NCI-H2196 (cell line): ENCODE data around the gene RAP1B.
"Not testable (repeated sequence)": the region's sequence is repeated elsewhere in the genome, so short reads cannot be mapped to it uniquely, and the experiment has no call there.

Experiments used
- DNase-seq: peaks from one replicate; lab custom pipeline; 2025; ENCODE audit not compliant: unreplicated experiment; lab: John Stamatoyannopoulos, UW

Gene RAP1B

DNA sequence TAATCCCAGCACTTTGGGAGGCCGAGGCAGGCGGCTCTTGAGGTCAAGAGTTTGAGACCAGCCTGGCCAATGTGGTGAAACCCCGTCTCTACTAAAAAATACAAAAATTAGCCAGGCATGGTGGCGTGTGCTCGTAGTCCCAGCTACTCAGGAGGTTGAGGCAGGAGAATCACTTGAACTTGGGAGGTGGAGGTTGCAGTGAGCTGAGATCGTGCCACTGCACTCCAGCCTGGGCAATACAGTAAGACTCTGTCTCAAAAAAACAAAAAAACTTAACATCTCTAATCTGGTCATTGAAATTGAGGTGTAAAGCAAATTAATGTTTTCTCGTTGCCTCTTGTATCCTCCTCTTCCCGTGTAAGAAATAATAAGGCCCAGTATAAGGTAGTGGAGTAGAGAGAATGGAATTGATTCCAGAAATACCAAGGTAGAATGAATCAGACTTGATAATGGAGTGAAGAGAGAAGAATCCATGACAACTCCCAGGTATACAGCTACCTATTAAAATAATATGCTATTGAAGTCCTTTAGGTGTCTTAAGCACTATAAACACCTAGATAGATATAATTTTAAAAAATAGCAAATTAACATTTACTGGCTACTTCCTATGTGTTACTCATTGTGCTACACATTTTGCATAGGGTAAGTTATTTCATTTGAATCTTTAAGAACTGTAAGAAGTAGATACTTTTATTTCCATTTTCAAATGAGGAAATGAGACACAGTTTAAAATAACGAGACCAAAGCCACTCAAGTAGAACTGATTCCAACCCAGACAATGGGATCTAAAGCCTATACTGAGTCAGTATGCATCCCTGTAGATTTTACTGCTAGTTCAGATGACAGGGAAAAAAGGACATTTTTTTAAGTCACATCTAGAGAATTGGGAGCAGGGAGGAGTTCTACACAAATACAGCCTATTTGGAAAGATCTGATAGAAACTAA, 23.2 kb downstream of the RAP1B start:
- no peak for DNase-seq

- DNase-seq = no peak
Observed at GRCh38 chr12:68636268-68636667, 25.6 kb downstream of the RAP1B start.

- DNase-seq = not testable (repeated sequence)
Observed at GRCh38 chr12:68637439-68637838, 26.7 kb downstream of the RAP1B start.

GRCh38 chr12:68638171-68638570, 27.5 kb downstream of the RAP1B start:
- DNase-seq = no peak

DNA sequence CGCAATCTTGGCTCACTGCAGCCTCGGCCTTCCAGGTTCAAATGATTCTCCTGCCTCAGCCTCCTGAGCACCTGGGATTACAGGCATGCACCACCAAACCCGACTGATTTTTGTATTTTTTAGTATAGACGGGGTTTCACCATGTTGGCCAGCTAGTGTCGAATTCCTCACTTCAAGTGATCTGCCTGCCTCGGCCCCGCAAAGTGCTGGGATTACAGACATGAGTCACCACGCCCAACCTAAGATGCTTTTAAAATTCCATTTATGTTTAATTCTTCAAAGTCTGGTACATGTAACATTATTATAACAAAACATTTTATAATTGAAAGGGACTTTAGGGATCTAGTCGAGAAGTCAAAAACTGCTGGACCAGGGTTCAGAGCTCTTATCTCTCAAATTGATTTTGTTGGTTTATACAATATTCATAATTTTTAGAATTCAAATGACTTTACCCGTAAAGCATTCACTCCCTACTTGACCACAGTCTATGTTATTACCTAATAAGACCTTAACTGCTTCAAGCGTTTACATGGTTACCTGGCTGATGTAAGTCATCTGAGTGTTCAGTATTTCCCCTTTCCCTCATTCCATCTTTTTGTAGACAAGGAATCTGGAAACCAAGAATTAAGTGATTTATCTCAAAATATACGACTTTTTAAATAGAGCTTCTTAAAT, 28.2 kb downstream of the RAP1B start:
- DNase-seq = no peak

DNA sequence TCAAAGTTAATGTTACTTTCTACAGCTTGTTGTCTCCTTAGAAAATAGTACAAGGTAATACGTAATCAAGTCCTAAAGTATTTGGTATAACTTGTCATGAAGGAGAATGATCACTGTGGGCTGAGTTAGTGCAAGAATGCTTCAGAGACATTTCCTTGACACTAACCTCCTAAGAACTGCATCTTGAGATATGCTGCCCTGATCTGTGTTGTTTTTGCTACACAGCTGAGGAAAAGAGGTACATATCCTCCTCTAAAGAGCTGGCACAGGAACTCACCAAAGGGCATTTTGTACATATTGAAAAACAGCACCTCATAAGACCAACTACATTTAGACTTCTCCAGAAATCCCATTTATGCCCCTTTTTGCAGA, 28.7 kb downstream of the RAP1B start:
- DNase-seq = no peak

- no peak for DNase-seq
Observed at GRCh38 chr12:68641138-68641537, 30.4 kb downstream of the RAP1B start.

GRCh38 chr12:68646484-68646883, 35.8 kb downstream of the RAP1B start:
- no peak for DNase-seq

- DNase-seq = no peak
Observed at GRCh38 chr12:68647507-68647906, 36.8 kb downstream of the RAP1B start.

DNA sequence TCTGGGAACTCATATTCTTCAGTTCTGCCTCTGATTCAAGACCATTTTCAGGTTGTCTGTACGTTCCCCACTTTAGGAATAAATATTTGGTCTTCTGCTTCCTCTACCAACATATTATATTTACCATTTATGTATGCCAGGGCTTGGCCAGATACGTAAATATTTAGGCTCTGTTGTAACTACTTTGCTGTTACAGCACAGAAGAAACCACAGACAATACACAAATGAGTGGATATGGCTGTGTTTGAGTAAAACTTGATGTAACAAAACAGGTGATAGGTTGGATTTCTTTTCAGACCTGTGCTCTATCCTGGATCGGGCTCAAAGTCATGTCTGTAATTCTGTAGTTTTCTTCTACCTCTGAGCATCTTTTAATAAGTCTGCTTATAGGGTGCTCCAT, 37.5 kb downstream of the RAP1B start:
- DNase-seq = no peak

DNA sequence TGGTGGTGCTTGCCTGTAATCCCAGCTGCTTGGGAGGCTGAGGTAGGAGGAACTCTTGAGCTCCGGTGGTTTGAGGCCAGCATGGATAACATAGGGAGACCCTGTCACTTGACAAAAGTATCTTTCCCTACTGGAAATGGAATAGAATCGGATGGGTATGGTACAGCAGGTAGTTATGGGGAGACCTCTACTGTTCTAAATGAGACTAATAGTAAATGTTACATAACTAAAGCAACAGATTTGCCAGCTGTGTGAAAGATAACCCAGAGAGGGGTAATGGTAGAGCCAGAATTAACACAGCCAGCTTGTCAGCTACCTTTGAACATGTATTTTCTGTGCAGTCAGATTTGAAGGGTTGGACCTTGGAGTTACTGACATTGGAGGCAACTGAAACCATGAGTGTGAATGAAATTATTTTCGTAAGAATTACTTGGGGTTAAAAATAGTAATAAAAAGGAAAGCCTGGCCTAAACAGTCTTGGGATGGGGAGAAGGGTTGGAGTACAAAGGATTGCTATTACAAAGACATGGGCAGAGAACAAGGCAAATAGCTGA, 54.4 kb downstream of the RAP1B start:
- DNase-seq = no peak

DNA sequence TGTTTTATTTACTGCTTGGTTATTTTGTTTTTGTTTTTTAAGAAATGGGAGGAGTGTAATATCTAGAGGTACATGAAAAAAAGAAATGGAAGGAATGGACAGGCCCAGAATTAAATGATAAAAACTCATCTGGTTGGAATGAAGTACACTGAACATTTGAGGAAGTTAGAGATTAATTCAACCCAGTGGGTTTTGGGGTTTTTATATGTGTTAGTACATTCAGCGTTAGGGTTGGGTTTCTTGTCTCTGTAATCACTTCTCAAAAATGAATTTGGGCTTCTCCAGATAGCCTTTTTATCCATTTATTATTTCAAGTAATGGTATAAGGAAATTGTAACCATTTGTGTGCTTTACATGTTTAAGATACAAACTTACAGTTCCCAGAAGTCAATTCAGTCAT, 56.6 kb downstream of the RAP1B start:
- DNase-seq = no peak

DNA sequence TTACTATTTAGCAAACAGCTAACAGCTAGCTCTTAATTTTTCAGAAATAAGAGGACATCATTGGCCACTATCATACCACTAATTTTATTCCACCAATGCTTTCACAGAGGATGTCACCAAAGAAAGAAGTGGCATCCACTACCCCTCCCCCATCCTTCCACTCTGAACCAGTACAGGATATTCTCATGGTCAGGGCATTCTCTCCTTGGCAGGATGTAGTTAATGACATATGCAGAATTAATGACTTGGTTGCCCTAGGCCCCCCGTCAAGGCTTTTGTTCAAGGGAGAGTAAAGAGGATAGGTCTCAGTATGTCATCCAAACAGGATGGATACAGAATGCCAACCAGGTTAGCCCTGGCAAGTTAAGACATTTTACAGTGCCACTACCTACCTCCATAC, 57.2 kb downstream of the RAP1B start:
- no peak for DNase-seq

GRCh38 chr12:68671179-68671578, 60.5 kb downstream of the RAP1B start:
- DNase-seq = no peak

DNA sequence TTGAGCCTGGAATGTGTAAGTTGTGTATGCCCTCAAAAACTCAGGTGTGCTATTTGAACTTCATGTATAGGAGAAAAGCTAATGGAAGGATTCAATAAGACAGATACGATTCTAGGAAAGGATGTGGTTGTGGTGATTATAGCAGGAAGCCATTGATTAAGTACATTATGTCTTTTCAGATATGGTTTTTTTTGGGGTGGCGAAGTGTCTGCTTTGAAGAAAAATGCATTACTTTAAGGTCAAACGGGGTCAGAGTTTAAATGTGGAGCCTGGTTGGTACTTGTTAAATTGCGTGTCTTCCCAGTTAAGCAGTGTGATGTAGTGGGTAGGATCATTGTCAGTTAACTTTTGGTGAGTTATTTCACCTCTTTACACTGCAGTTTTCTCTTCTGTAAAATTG, 63.1 kb downstream of the RAP1B start:
- DNase-seq = no peak

DNA sequence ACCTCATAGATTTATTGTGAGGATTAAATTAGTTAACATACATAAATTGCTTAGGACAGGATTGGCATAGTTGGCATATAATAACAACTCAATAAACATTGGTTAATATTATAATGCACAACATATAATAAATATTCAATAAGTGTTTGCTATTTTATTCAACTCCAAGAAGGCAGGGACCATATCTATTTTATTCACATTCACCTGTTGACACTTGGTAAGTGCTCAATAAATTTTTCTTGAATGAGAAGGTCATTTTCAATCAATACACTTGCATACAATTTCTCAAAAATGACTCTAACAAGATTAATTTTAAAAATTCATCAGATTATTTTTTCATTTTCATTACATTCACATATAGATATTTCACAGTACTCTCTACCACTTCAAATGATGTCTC, 63.7 kb downstream of the RAP1B start:
- no peak for DNase-seq

GRCh38 chr12:68675101-68675842, 64.6 kb downstream of the RAP1B start:
- DNase-seq = no peak

GRCh38 chr12:68676854-68677253, 66.2 kb downstream of the RAP1B start:
- DNase-seq = not testable (repeated sequence)

- DNase-seq = no peak
Observed at GRCh38 chr12:68686262-68686594, 75.5 kb downstream of the RAP1B start.

- DNase-seq = peak; percentile 99
Observed at GRCh38 chr12:68686595-68687521, 76.2 kb downstream of the RAP1B start, which contains the start of gene NUP107. TSS of gene NUP107 (plus strand) at chr12:68686978. CDS start at chr12:68687066, 88 bp downstream.
